CD4-positive, alpha-beta T cell (primary cell): ENCODE measurements around the gene CTSD. TPM values are rescaled to one million over a fixed set of nuclear protein-coding genes. Genes with fewer than 3 reads are reported as not detected.
A peak's percentile ranks its signal among the peaks of the same experiment; 100 is the strongest.

Experiments used
- ATAC-seq: fragments of 200-7000 bp; cut with Tn5 transposase; one replicate; pipeline ENCODE4 v1.10.0; 2022; ENCODE audit warnings: mild to moderate bottlenecking; ENCODE audit not compliant: poor library complexity
- CTCF ChIA-PET: fragments of 350-600 bp; sonication (Branson Sonifier 250); formaldehyde crosslinking; loops from one replicate; lab custom pipeline; 2021; ENCODE audit warnings: antibody characterized with exemption, inconsistent platforms; lab: Charles Lee
- POLR2A ChIA-PET: fragments of 350-600 bp; sonication (Branson Sonifier 250); formaldehyde crosslinking; loops from one replicate; lab custom pipeline; 2021; ENCODE audit warnings: antibody characterized with exemption, inconsistent platforms; lab: Charles Lee
- DNase-seq, 14 experiments: peaks; one replicate each; pipeline ENCODE4 v3.0.0-alpha.2; 2013 to 2020; ENCODE audit warnings: mixed read lengths in 2 of 14
- H3K27ac ChIP-seq, 2 donors: one replicate each; pipeline versions ENCODE4 v1.5.1 to v1.7.0; 2013; ENCODE audit warnings: low read length in 2 of 2, low read depth in 1 of 2, mild to moderate bottlenecking in 1 of 2
- H3K27me3 ChIP-seq, 2 experiments: 1 replicate in 1 of 2; 2 replicates in 1 of 2; pipeline versions ENCODE4 v1.6.1 to v1.7.0; 2013; ENCODE audit warnings: low read length in 2 of 2, control low read depth in 1 of 2, mild to moderate bottlenecking in 1 of 2, moderate library complexity in 1 of 2; ENCODE audit not compliant: insufficient read depth in 2 of 2, control insufficient read depth in 1 of 2
- H3K36me3 ChIP-seq: one replicate; pipeline ENCODE4 v1.6.1; 2013; ENCODE audit warnings: low read length, control low read depth; ENCODE audit not compliant: insufficient read depth
- H3K4me1 ChIP-seq: one replicate; pipeline ENCODE4 v1.6.1; 2013; ENCODE audit warnings: low read length, control low read depth; ENCODE audit not compliant: insufficient read depth
- H3K4me3 ChIP-seq: one replicate; pipeline ENCODE4 v1.5.1; 2013; ENCODE audit warnings: mild to moderate bottlenecking, low read length, moderate library complexity
- H3K9me3 ChIP-seq, 2 experiments: 1 replicate in 1 of 2; 2 replicates in 1 of 2; pipeline versions ENCODE4 v1.6.1 to v1.7.0; 2013; ENCODE audit warnings: low read length in 2 of 2, mild to moderate bottlenecking in 2 of 2, control low read depth in 1 of 2, moderate library complexity in 1 of 2; ENCODE audit not compliant: control insufficient read depth in 1 of 2, insufficient read depth in 1 of 2
- H3K27ac Mint-ChIP-seq: one replicate; pipeline ENCODE4 v1.8.0; 2020; ENCODE audit warnings: mixed read lengths
- H3K27me3 Mint-ChIP-seq: one replicate; pipeline ENCODE4 v1.8.0; 2021; ENCODE audit warnings: mixed read lengths
- H3K36me3 Mint-ChIP-seq: one replicate; pipeline ENCODE4 v1.8.0; 2021; ENCODE audit warnings: low read depth, mixed read lengths
- H3K4me1 Mint-ChIP-seq: one replicate; pipeline ENCODE4 v1.8.0; 2021; ENCODE audit warnings: low read depth, mixed read lengths
- H3K4me3 Mint-ChIP-seq: one replicate; pipeline ENCODE4 v1.8.0; 2020; ENCODE audit warnings: mild to moderate bottlenecking, mixed read lengths
- H3K9me3 Mint-ChIP-seq: one replicate; pipeline ENCODE4 v1.8.0; 2020; ENCODE audit warnings: mixed read lengths
- CTCF ChIP-seq: fragments of 200-600 bp; IDR thresholded peaks from one replicate; pipeline ENCODE4 v1.8.0; 2022; ENCODE audit warnings: antibody characterized with exemption, mild to moderate bottlenecking
- intact Hi-C, 2 experiments: fragments of 100-400 bp; cut with DNase I in 1 of 2; cut with micrococcal nuclease in 1 of 2; formaldehyde crosslinking; loops; one replicate each; pipeline versions ENCODE4 v1.15.1 to v1.9.0; 2023 to 2025; cut with DNase I, micrococcal nuclease
- total RNA-seq, 174 experiments: library from RNA in 2 of 174; stranded (reverse) in 2 of 174; gene quantifications; one replicate each; pipeline ENCODE4 v1.2.3 and lab custom pipeline; 2021 to 2026

The CTSD gene
- total RNA-seq, 2 experiments from 2014 or later = 63.3 to 71.3 TPM

- peaks cover 0 to 7% of the 10 kb centered on the region in 2 experiments for H3K9me3 ChIP-seq
- Mint-ChIP-seq H3K4me1 (peaks cover 6% of the 10 kb centered on the region), H3K9me3 (no peaks in the 10 kb centered on the region), H3K36me3 (no peaks in the 10 kb centered on the region), H3K4me3 (no peak overlapping the region), H3K27me3 (peaks cover 4% of the 10 kb centered on the region), H3K27ac (no peak overlapping the region)
- DNase-seq = no peak
- no peaks in the 10 kb centered on the region for H3K4me1 ChIP-seq
- H3K36me3 ChIP-seq = no peaks in the 10 kb centered on the region
- ChIA-PET POLR2A (no interaction called here), CTCF (no interaction called here)
- H3K27ac ChIP-seq = no peak overlapping the region
- intact Hi-C loops = loop anchor here in 1 of 2 experiments (10.0 kb wide), 1 partner anchor 1528 kb away; no protein-coding TSS in a partner anchor
- TF ChIP-seq CTCF = no peak
- H3K27me3 ChIP-seq = no peaks in the 10 kb centered on the region
- no peak for ATAC-seq
- H3K4me3 ChIP-seq = no peak overlapping the region
These were observed 20.7 kb downstream of the CTSD start for GRCh38 chr11:1742869-1743584.

GRCh38 chr11:1742371-1742770 is 21.4 kb downstream of the CTSD start:
- Histone ChIP-seq H3K4me3 (no peak overlapping the region), H3K9me3 (peaks cover 2 to 11% of the 10 kb centered on the region in 2 experiments), H3K4me1 (no peaks in the 10 kb centered on the region), H3K36me3 (no peaks in the 10 kb centered on the region), H3K27ac (no peak overlapping the region), H3K27me3 (no peaks in the 10 kb centered on the region)
- DNase-seq (peak in 1 of 14 experiments; percentile 11), ATAC-seq (no peak)
- Mint-ChIP-seq H3K9me3 (no peaks in the 10 kb centered on the region), H3K4me3 (no peak overlapping the region), H3K36me3 (no peaks in the 10 kb centered on the region), H3K27me3 (peaks cover 4% of the 10 kb centered on the region), H3K27ac (no peak overlapping the region), H3K4me1 (peaks cover 6% of the 10 kb centered on the region)
- no peak for TF ChIP-seq CTCF
- POLR2A ChIA-PET = no interaction called here
- CTCF ChIA-PET = no interaction called here
- intact Hi-C loops = loop anchor here in 1 of 2 experiments (10.0 kb wide), 1 partner anchor 1528 kb away; no protein-coding TSS in a partner anchor

- no peak for TF ChIP-seq CTCF
- no peak overlapping the region for H3K27ac ChIP-seq
- peaks cover 5 to 11% of the 10 kb centered on the region in 2 experiments for H3K9me3 ChIP-seq
- CTCF ChIA-PET = no interaction called here
- no peaks in the 10 kb centered on the region for H3K36me3 ChIP-seq
- Mint-ChIP-seq H3K4me1 (peaks cover 6% of the 10 kb centered on the region), H3K27me3 (peaks cover 4% of the 10 kb centered on the region), H3K36me3 (no peaks in the 10 kb centered on the region), H3K27ac (no peak overlapping the region), H3K9me3 (no peaks in the 10 kb centered on the region), H3K4me3 (no peak overlapping the region)
- intact Hi-C loops = loop anchor here in 1 of 2 experiments (10.0 kb wide), 1 partner anchor 1527 kb away; no protein-coding TSS in a partner anchor
- DNase-seq = no peak
- H3K4me1 ChIP-seq = no peaks in the 10 kb centered on the region
- no peak overlapping the region for H3K4me3 ChIP-seq
- POLR2A ChIA-PET = no interaction called here
- ATAC-seq = no peak
- H3K27me3 ChIP-seq = no peaks in the 10 kb centered on the region
These were observed 22.0 kb downstream of the CTSD start for GRCh38 chr11:1741741-1742140.
